Spleen (tissue), 11 donors: Measurements from ENCODE around the gene PRKCQ. TPM values are rescaled to one million over a fixed set of nuclear protein-coding genes. Genes with fewer than 3 reads are reported as not detected.
"Not testable (repeated sequence)": the region's sequence is repeated elsewhere in the genome, so short reads cannot be mapped to it uniquely, and the experiment has no call there.

Experiments used
- DNase-seq: peaks from one replicate; pipeline ENCODE4 v3.0.0-alpha.2; 2020
- H3K27ac ChIP-seq, 8 donors: fragments of 200-600 bp; sonication (generic) in 7 of 8; 1 replicate in 4 of 8; 2 replicates in 4 of 8; pipeline versions ENCODE4 v1.5.0 to v1.8.0; 2016 to 2021; ENCODE audit warnings: inconsistent platforms in 4 of 8, mild to moderate bottlenecking in 4 of 8, moderate library complexity in 1 of 8
- H3K27me3 ChIP-seq, 7 donors: fragments of 200-600 bp; sonication (generic) in 6 of 7; replicated peaks in 1 of 7; 1 replicate in 4 of 7; 2 replicates in 3 of 7; pipeline versions ENCODE4 v1.5.0 to v1.8.0; 2016 to 2021; ENCODE audit warnings: inconsistent platforms in 3 of 7, mild to moderate bottlenecking in 1 of 7
- H3K36me3 ChIP-seq, 6 donors: fragments of 200-600 bp; sonication (generic) in 5 of 6; 1 replicate in 4 of 6; 2 replicates in 2 of 6; pipeline versions ENCODE4 v1.5.0 to v1.8.0; 2016 to 2021; ENCODE audit warnings: inconsistent platforms in 2 of 6
- H3K4me1 ChIP-seq, 6 donors: fragments of 200-600 bp; sonication (generic) in 5 of 6; 1 replicate in 3 of 6; 2 replicates in 3 of 6; pipeline versions ENCODE4 v1.5.0 to v1.8.0; 2016 to 2021; ENCODE audit warnings: inconsistent platforms in 3 of 6
- H3K4me3 ChIP-seq, 8 donors: fragments of 200-600 bp; sonication (generic) in 7 of 8; 1 replicate in 4 of 8; 2 replicates in 4 of 8; pipeline versions ENCODE4 v1.5.0 to v1.8.0; 2016 to 2021; ENCODE audit warnings: inconsistent platforms in 4 of 8, mild to moderate bottlenecking in 4 of 8, moderate library complexity in 2 of 8
- H3K9me3 ChIP-seq, 8 donors: fragments of 200-600 bp; sonication (generic) in 7 of 8; 1 replicate in 4 of 8; 2 replicates in 4 of 8; pipeline versions ENCODE4 v1.5.0 to v1.8.0; 2016 to 2021; ENCODE audit warnings: inconsistent platforms in 4 of 8
- POLR2A ChIP-seq, 3 donors: fragments of 450-650 bp; IDR thresholded peaks; one replicate each; pipeline ENCODE4 v1.5.1; 2017; ENCODE audit warnings: antibody characterized with exemption in 3 of 3, mild to moderate bottlenecking in 1 of 3
- POLR2AphosphoS5 ChIP-seq, 3 donors: sonication (generic); formaldehyde crosslinking; IDR thresholded peaks; one replicate each; pipeline ENCODE4 v1.5.1; 2017; ENCODE audit warnings: antibody characterized with exemption in 3 of 3
- WGBS, 5 donors: extraction: QIAGEN DNeasy Blood & Tissue Kit in 3 of 5; methylation state at CpG; one replicate each; pipeline versions ENCODE4 v1.1.5 to v1.1.7; 2013 to 2018; 5-methylcytosine and 5-hydroxymethylcytosine counted together
- intact Hi-C: fragments of 100-400 bp; cut with DNase I; formaldehyde crosslinking; loops from one replicate; pipeline ENCODE4 v1.15.0; 2023; ENCODE audit warnings: low total_unique reads
- polyA plus RNA-seq, 3 donors: library from polyadenylated mRNA; stranded (reverse); fragments of 200-250 nt; gene quantifications; one replicate each; pipeline ENCODE4 v1.2.1, GENCODE V29; 2013
- total RNA-seq, 7 donors: library from RNA; depleted of rRNA in 3 of 7; stranded (reverse); fragments of >200 nt in 3 of 7; fragmentation: NEBNext Ultra II Directional in 4 of 7; extraction: Animal tissue kit (Norgen Biotek cat#: 25700) in 4 of 7; gene quantifications; one replicate each; pipeline versions ENCODE4 v1.1.0 to v1.2.1, GENCODE V29; 2016 to 2021
- TF ChIP-seq, protein P1 (sequence below), 11 experiments: fragments of 200-600 bp in 7 of 11; fragments of 450-650 bp in 4 of 11; sonication (generic) in 4 of 11; IDR thresholded peaks in 8 of 11; conservative IDR thresholded peaks in 3 of 11; 1 replicate in 7 of 11; 2 replicates in 4 of 11; pipeline versions ENCODE4 v1.4.0 to v1.8.0; 2016 to 2021; ENCODE audit warnings: antibody characterized with exemption in 11 of 11, inconsistent platforms in 4 of 11, mild to moderate bottlenecking in 1 of 11
- donor health status: healthy with polysubstance abuse.
- donor health status: DM: no; HTN: no; CAD: no; lungs with moderate emphysema.
- donor health status: DM: no; HTN: no; CAD: no.
- donor health status: Bipolar disorder and iron deficiency.
- donor health status: healthy.
- donor health status: DM: no; HTN: no; CAD: no.
- donor health status: DM: yes; HTN: yes; CAD: no.

Gene PRKCQ
- total and polyA plus RNA-seq, 10 donors, result 2.1 to 11.8 (median 8.1) TPM

DNA sequence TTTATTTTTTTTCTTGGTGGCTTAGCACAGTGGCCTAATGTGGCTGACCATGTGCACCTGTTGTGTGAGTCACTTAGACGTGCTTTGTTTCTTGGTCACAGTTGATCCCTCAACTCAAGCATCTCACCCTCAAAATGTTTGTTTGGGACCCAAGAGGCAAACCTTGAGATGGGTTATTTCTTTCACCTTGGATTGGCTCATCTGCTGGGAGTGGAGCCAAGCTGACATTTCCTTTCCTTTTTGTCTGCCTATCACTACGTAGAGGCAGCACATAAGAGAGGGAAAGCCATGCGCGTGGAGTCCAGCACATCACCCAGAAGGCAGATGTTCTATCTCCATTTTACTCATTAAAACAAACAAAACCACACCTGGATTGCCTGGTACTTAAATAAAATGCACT lies 6.4 kb upstream of the PRKCQ start:
- TF ChIP-seq POLR2AphosphoS5 (IDR thresholded peaks at IDR 0.05), result no peak
- TF ChIP-seq, protein P1, sequence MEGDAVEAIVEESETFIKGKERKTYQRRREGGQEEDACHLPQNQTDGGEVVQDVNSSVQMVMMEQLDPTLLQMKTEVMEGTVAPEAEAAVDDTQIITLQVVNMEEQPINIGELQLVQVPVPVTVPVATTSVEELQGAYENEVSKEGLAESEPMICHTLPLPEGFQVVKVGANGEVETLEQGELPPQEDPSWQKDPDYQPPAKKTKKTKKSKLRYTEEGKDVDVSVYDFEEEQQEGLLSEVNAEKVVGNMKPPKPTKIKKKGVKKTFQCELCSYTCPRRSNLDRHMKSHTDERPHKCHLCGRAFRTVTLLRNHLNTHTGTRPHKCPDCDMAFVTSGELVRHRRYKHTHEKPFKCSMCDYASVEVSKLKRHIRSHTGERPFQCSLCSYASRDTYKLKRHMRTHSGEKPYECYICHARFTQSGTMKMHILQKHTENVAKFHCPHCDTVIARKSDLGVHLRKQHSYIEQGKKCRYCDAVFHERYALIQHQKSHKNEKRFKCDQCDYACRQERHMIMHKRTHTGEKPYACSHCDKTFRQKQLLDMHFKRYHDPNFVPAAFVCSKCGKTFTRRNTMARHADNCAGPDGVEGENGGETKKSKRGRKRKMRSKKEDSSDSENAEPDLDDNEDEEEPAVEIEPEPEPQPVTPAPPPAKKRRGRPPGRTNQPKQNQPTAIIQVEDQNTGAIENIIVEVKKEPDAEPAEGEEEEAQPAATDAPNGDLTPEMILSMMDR (IDR thresholded peaks at IDR 0.05 in 8 of 11, conservative IDR thresholded peaks at IDR 0.05 in 3 of 11), result no peak
- TF ChIP-seq POLR2A (IDR thresholded peaks at IDR 0.05), result no peak
- no peak overlapping the region for H3K4me3 ChIP-seq
- H3K4me1 ChIP-seq, result peaks cover 0 to 31% (median 6%) of the 10 kb centered on the region in 6 donors
- intact Hi-C loops, result no loop called here
- no peak for DNase-seq
- 67 to 83% (median 81%) methylated on average over 4 of the region's 4 CpGs for WGBS, 5 donors
- no peaks in the 10 kb centered on the region for H3K27me3 ChIP-seq
- H3K9me3 ChIP-seq, result no peaks in the 10 kb centered on the region
- H3K36me3 ChIP-seq, result no peaks in the 10 kb centered on the region
- no peak overlapping the region for H3K27ac ChIP-seq

DNA sequence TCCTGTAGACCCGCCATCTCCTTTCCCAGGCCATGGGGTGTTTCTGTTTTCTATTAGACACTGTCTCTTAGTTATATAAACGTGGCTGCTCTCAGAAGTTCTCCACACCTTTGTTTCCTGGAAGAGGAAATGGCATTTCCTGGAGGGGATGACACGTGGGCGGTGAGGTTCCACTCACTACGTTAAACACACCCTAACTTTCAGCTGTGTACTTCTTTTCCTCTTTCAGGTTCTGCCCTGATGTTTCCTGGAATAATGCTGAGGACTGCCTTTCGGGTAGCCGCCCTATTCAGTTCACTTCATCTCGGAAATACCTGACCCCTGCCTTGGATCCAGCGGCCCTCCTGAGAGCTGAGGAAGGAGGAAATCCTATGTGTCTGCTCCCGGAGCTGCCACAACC lies 3.4 kb upstream of the PRKCQ start:
- Histone ChIP-seq H3K4me3 (peak overlapping the region in 7 of 8 donors; percentile 8 to 56 (median 25)), H3K4me1 (peaks cover 0 to 54% (median 18%) of the 10 kb centered on the region in 6 donors), H3K27me3 (peaks cover 0 to 28% (median 14%) of the 10 kb centered on the region in 7 donors), H3K27ac (peak overlapping the region in 6 of 8 donors; percentile 15 to 92 (median 66)), H3K9me3 (no peaks in the 10 kb centered on the region), H3K36me3 (no peaks in the 10 kb centered on the region)
- no peak for DNase-seq
- intact Hi-C loops, result no loop called here
- WGBS, 5 donors, result 49 to 66% (median 63%) methylated on average over 10 of the region's 10 CpGs
- TF ChIP-seq, protein P1 (IDR thresholded peaks at IDR 0.05 in 8 of 11, conservative IDR thresholded peaks at IDR 0.05 in 3 of 11), result no peak
- peak in 1 of 3 donors; percentile 67 for TF ChIP-seq POLR2AphosphoS5 (IDR thresholded peaks at IDR 0.05)

DNA sequence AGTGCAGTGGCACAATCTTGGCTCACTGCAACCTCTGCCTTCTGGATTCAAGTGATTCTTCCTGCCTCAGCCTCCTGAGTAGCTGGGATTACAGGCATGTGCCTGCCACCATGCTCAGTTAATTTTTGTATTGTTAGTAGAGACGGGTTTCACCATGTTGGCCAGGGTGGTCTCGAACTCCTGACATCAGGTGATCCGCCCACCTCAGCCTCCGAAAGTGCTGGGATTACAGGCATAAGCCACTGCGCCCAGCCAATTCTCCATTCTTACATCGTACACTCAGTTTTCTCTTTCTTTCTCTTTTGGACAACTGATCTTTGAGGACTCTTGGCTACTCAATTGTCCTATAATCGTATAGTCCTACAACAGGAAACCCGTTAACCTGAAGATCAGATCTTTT lies 2.8 kb upstream of the PRKCQ start:
- H3K9me3 ChIP-seq, intact Hi-C loops, H3K36me3 ChIP-seq, DNase-seq: not testable (repeated sequence)
- H3K27me3 ChIP-seq, result peaks cover 0 to 33% (median 15%) of the 10 kb centered on the region in 7 donors
- H3K27ac ChIP-seq, result peak overlapping the region in 5 of 8 donors; percentile 4 to 92 (median 86)
- peaks cover 0 to 60% (median 18%) of the 10 kb centered on the region in 6 donors for H3K4me1 ChIP-seq
- H3K4me3 ChIP-seq, result peak overlapping the region in 1 of 8 donors; percentile 56
- 92 to 96% (median 94%) methylated on average over 8 of the region's 8 CpGs for WGBS, 5 donors

DNA sequence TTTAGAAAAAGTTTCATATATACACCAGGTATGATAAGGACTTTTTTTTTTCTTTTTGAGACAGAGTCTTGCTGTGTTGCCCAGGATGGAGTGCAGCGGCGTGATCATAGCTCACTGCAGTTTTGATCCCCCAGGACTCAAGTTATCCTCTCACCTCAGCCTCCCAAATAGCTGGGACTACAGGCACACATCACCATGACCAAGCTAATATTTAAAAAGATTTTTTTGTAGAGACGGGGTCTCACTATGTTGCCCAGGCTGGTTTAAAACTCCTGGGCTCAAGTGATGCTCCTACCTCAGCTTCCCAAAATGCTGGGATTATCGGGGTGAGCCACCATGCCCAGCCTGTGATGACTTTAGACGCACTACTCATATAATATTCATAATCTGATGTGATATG lies 2.2 kb upstream of the PRKCQ start:
- Histone ChIP-seq H3K9me3 (no peaks in the 10 kb centered on the region), H3K4me1 (peaks cover 0 to 66% (median 18%) of the 10 kb centered on the region in 6 donors), H3K27ac (peak overlapping the region in 4 of 8 donors; percentile 79 to 92 (median 86)), H3K4me3 (no peak overlapping the region), H3K36me3 (no peaks in the 10 kb centered on the region), H3K27me3 (peaks cover 0 to 34% (median 21%) of the 10 kb centered on the region in 7 donors)
- no peak for DNase-seq
- TF ChIP-seq, protein P1 (IDR thresholded peaks at IDR 0.05 in 8 of 11, conservative IDR thresholded peaks at IDR 0.05 in 3 of 11), result no peak
- no peak for TF ChIP-seq POLR2A (IDR thresholded peaks at IDR 0.05)
- no peak for TF ChIP-seq POLR2AphosphoS5 (IDR thresholded peaks at IDR 0.05)
- 91 to 96% (median 95%) methylated on average over 5 of the region's 5 CpGs for WGBS, 5 donors
- intact Hi-C loops, result no loop called here
